Measurements from ENCODE around the gene KLK11.

The KLK11 gene, protein sequence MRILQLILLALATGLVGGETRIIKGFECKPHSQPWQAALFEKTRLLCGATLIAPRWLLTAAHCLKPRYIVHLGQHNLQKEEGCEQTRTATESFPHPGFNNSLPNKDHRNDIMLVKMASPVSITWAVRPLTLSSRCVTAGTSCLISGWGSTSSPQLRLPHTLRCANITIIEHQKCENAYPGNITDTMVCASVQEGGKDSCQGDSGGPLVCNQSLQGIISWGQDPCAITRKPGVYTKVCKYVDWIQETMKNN
- 0 to 0.18 (median 0.11) reads per million in 4 experiments for total RNA-seq

DNA sequence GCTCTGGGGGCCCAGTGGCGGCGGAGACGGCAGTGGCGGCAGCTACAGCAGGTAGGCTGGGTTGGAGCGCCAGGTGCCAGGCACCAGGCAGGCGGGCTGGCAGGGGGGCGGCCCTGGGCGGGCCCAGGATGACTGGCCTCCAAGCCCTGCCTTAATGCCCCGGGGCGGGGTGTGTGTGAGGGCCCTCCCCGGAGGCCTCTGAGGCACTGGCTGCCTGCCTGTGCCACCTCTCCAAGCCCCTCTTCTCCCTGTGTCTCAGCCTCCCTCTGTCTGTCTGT, at the start of gene KLK11:
Gene KLK11 (minus strand): TSS at position 63 of the 278 bp plus-strand sequence. CDS start 985 bp downstream, outside the sequence.
- DNase-seq, result no peak

DNA sequence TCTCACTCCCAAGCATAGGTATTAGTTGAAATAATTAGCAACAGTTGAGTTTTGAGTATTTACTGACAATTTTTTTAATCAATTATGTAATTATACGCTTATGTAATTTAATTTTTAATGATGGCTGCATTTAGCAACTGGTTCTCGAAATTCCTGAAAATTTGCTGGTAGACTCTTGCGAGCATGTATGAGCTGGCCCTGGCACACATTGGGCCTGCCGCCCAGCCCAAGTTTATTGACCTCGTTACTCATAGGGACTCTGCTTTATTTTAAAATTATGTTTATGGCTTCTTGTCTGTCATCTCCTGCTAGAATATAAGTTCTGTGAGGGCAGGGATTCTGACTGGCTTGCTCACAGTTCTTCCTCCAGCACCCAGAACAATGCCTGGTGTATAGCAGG, 49.6 kb upstream of the KLK11 start:
- no peak for DNase-seq

DNA sequence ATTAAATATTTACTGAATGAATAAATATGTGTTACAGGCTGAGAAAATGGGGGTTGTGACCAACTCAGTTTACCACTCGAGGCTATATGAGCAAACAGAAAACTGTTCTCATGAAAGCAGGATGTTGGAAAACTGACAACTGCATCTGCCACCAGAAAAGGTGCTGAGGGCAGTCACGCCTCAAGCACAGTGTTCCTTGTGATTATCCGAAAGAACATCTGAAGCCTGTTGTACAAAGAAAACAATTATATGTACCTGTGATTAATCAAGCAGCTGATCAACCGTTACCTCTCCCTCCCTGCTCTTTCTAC, 44.6 kb upstream of the KLK11 start:
- no peak for DNase-seq

DNA sequence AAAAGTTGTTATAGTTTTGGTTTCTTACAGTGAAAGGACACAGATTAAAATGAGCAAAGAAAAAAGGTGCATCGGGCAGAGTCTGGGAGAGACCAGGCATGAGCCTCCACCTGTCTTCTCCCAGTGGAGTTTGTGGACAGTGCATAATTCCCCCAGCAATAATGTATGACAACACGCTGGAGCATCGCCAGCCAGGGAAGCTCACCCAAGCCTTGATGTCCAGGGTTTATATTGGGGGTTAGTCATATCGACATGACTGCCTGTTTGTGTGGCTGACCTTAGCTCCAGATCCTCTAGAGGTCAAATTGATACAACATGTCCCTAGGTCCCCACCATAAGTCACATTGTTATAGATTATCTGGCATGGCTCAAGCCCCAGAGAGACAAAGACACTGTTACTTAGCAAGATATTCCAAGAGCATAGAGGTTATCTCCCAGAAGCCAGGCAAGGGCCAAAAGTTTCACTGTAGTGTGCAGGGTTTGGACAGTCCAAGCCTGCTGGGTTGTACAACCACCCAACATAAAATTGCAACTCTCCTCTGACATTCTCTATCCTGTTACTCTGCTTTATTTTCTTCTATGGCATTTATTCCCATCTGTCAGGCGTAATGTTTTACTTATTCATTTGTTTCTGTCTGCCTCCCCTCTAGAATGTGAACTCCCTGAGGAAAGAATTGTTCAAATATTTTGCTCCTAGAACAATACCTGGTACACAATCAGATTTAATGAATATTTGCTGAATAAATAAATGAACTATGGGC, 44.1 kb upstream of the KLK11 start:
- no peak for DNase-seq

DNA sequence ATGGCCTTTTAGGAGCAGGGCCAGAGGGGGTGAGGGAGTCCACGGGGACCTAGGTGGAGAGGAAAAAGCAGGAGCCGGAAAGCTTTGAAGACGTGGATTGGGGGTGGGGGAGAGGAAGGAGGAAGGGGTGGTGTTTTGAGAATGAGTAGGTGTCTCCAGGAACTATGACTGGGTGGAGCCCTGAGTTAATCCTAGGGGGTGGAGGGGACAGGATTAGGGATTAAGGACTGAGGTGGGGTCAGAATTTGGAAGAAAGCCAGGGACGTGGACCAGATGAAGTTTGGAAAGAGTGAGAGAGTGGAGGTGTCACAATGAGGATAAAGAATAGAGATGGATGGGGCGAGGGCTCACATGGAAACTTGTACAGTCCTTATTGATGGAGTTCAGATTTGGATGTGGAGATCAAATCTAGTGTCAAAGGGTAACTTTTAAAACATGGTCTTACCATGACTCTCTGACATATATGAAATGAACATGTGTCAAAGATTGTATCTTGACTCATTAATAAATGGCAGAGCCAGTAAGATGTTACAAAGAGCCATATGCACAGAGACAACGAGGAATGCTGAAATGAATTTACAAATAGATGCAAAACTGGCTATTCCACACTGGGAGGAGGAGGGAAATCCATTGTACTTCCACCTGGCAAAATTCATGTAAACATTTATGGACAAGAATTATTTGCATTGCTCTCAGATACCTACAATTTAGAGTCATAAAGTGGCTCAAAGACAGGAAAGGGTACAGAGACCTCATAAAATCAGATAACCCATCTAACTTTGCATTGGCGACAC, 40.2 kb upstream of the KLK11 start:
- DNase-seq, result no peak

DNA sequence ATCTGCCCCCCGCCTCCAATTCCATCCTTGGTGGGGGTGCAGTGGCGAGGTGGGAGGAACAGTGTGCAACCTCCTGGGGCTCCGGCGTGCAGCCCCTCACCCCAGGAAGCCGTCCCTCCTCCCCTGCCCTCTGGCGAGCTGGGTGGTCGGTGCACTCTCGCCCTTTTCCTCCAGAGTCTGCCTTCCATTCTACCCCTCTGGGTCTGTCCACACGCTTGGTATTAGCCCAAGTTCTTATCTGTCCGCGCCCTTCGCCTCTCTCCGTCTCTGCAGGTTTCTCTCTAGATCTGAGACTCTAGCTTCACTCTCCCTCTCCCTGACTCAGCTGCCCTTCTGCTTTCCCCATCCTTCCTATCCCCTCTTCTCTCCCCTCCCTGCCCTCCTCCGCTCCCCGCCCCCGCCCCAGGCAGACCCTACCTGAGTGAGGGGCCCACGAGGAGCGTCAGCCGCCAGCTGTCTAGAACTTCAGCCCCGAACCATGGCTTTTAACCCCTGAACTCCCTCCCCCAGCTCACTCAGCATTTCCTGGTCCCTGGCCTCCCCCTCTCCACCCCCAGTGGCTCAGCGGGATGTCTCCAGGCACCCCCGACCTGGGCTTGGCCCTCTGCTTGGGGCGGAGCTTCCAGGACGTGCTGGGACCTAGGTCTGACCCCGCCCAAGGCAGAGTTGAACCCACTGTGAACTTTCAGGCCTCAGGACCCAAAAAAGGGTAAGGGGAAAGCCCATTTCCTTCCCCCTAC, 39.0 kb upstream of the KLK11 start:
- DNase-seq, result no peak

DNA sequence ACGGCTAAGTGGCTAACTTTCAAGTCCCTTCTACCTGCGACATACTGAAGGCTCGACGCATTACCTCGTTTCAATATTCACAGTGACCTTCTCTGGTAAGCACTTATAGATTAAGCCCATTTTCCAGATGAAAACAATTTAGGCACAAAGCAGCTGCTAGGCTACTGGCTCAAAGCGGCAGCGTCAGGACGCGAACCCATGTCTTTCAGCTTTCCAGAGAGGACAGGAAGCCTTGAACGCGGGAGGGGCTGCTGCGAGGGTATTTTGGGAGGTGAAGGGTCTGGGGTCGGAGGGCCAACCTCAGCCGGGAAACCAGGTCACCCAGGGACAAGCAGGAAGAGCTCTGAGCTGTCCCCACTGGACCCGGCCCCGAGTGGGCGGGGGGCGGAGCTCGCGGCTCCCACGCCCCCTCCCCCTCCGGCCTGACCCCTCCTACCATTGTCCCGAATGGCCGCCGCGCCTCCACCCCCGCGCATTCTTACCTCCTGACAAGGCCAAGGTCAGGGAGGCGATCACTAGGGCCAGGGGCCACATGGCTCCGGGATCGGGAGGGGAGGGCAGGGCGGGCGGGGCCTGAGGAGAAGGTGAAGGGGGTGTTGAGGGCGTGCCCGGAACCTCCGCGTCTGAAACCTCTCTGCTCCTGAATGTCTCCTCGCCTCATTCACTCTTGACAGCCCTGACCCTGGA, 38.3 kb upstream of the KLK11 start, which contains the start of gene KLK13:
Gene KLK13 (minus strand): TSS at position 559 of the 687 bp plus-strand sequence. CDS start 25 bp downstream, at position 534.
- DNase-seq, result no peak

DNA sequence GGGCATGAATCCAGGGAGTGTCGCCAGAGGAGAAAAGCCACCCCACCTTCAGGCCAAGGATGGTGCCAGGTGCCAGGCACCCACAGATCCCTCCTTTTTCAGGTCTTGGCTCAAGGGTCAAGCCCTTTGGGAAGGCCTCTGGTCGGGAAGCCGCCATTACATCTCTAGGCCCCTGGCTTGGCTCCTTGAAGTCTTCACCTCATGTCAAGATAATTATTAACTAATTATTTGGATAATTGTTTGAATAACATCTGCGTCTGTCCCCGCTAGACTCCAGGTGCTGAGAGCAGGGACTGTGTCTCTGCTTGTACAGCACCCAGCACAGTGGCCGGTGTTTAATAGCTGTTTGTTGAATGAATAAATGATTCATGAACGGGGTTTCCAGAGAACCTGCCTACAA, 37.2 kb upstream of the KLK11 start:
- DNase-seq, result no peak

DNA sequence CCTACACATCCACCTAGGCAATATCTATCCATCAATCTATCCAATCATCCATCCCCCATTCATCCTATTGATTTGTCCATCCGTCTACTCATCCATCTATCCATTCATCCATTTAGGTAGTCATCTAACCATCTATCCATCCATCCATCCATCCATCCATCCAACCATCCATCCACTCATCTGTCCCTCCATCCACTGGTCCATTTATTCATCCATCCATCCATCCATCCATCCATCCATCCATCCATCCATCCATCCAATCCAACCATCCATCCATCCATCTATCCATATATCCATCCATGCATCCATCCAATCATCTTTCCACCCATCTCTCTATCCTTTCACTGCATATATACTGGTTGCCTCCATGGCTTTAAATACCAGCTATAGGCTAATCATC, 34.6 kb upstream of the KLK11 start:
- no peak for DNase-seq

DNA sequence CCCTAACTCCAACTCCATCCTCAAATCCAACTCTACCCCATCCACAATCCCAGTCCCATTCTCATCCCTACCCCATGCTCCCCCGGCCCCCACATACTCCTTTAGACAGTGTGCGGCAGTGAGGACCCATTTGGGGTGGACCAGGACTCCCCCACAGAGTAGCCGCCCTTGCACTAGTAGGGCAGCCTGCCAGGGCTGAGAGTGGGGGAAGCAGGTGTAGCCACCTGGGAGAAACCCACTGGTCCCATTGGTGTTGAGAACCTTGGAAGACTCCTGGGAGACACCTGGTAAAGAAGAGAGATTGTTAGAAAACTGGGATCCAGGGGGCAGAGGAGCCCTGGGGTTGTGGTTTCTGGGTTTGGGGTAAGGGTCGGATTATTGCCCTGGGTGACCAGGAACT, 33.9 kb upstream of the KLK11 start:
- DNase-seq, result no peak

DNA sequence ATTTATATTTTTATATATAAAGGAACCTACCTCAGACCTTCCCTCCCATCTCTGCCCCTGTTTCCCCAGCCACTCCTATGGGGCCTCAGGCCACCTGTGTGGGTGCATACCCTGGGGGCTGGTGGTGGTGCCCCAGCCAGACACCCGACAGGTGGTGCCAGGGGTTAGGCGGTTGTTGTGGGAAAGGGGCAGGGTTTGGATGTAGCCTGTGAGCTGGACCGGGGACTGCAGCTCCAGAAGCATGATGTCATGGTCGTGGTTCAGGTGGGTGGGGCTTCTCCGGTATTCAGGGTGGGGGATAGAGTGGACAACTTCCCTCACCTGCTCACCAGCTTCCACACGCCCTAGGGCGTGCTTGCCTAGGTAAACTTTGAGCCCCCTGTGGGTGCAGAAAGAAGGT, 33.3 kb upstream of the KLK11 start:
- no peak for DNase-seq

DNA sequence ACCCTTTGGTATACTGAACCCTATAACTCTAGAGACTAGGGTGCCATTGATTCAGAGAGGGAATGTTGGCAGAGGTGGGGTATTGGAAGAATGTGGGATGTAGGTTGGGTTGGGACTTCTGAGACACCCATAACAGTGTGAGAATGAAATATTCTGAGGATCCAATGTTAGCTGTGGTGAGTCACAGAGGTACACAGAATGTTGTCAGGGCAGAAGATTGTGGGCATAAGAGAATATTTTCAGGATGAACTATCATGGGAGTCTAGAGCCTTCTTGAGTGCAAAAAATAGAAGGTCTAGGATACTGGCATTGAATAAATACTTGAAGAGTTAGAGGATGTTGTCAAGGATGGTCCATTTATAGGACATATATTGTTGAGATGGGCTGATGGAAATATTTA, 29.4 kb upstream of the KLK11 start:
- no peak for DNase-seq

DNA sequence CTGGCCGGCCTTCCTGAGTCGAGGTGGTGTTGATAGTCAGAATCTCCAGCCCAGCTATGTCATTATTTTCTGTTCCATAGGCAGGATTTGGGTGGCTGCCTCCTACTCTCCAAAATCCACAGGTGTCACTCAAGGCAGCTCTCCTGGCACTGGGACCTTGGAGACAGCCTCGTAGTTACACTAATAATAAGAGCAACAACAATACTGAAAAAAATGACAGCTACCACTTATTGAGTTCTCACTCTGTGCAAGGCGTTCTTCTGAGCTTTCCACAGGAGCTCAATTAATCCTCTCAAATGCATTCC, 20.6 kb upstream of the KLK11 start:
- no peak for DNase-seq

DNA sequence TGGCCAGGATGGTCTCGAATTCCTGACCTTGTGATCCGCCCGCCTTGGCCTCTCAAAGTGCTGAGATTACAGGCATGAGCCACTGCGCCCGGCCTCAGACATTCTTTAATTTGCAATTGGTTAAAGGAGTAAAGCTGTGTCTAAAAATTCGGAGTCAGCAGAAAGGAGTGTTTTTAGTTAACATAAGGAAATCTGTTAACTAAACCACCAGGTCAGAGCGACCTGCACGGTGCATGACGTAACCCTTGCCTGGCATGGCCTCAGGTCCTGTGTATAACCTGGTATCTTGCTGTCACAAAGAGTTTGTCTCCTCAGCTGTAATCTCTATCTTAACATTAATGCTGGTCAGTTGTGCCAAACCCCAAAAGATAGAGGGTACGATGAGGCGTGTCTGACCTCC, 17.9 kb upstream of the KLK11 start:
- DNase-seq, result no peak

DNA sequence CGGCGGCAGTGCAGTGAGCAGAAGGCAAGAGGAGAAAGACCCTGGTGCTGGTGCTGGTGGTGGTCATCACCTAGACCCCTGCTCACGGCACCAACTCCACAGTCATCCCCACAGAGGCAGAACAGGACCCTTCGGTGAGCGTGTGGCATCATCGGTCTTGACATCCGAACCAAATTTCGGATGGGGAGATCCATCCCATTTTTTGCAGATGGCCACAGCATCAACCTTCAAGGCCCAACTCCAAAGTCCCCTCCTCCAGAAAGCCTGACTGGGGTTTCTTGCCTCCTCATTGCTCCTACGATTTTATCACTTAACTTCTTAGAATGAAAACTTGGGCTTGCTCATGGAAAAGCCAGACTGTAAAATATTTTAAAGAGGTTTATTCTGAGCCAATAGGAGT, 17.1 kb upstream of the KLK11 start:
- no peak for DNase-seq

DNA sequence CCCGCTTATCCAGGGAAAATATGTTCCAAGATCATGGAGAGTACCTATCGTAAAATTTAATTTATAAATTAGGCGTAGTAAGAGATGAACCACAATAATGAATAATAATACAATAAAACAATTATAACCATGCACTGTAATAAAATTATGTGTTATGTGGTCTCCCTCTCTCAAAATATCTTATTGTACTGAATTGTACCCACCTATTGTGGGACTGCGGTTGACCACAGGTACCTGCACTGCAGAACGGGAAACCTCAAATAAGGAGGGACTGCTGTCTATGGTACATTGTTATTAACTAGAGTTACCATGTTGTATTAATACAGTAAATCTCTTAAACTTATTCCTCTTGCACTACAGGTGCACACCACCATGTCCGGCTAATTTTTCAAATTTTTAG, 13.7 kb upstream of the KLK11 start:
- DNase-seq, result no peak

DNA sequence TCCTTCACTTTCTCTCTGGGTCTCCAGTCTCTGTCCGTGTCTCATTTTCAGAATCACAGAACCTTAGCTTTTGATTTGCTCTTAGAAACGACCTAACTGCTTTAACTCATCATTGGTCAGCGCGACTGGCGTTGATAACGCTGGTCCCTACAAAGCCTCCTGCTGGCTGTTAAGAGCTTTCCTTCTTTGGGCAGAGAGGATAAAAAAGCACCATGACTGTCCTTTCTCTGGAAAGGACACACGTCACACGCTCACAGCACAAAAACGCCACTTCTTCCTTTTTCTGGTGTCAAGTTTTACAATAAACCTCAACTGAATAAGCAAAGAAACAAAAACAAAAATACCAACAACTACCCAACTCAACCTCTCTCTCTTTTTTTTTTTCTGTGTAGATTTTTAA, 10.1 kb upstream of the KLK11 start:
- no peak for DNase-seq

DNA sequence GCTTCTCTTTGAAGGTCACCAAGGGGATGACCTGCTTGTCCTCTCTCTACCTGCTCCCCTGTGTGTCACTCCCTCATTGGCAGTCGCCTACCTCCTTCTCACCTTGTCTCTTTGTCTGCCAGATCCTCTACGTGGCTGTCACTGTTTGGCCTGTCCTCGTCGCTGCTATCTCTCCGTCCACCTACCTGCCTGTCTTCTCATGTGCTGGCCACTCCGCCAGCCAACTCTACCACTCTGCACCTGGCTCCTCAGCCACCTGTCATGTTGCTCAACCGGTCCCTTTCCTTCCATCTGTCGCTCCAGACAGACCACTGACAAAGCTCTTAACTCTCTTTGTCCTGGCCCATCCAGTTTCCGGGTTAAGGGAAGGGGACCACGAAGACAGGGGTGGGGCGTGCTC, 8.3 kb upstream of the KLK11 start, which contains the start of gene KLK12:
Gene KLK12 (minus strand): TSS at position 299 of the 400 bp plus-strand sequence. CDS start 381 bp downstream, outside the sequence.
- no peak for DNase-seq

DNA sequence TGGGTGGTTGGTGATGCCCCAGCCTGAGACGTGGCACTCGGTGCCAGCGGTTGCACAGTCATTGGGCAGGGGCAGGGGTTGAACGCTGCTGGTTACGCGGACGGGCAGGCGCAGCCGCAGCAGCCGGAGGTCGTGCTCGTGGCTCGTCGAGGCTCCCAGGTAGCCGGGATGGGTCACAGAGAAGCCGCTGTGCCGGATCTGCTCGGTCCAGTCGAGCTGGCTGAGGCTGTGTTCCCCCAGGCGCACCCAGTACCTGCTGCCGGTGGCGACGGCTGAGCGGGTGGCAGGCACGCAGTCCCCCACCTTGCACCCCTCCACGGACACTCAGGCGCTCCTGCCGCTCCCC, 5.4 kb upstream of the KLK11 start:
- DNase-seq, result no peak

DNA sequence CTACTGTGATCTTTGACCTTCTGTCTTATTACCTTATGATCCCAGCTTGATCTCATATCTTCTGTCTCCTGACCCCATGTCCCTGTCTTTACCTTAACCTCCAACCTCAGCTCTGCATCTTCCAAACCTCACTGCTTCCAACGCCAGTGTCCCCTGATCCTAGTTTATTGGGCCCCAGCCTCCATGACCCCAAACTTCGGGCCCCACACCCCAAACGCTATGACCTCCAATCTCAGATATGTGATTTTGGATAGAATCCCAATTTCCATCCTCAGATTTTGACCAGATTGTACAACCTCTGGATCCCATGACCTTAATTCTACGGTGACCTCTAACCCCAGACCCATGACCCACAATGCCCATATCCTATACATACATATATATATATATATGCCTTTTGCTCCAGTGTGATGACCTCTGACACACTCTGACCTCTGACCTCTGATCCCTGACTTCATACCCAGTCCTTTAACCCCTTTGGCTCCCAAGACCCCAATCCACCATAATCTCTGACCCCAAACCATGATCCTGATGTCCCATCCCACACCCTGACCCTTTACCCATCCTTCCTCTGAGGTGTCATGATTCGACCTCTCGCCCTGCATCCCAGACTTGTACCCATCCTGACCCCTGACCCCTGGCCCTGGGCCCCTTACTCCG, 4.9 kb upstream of the KLK11 start:
- no peak for DNase-seq

DNA sequence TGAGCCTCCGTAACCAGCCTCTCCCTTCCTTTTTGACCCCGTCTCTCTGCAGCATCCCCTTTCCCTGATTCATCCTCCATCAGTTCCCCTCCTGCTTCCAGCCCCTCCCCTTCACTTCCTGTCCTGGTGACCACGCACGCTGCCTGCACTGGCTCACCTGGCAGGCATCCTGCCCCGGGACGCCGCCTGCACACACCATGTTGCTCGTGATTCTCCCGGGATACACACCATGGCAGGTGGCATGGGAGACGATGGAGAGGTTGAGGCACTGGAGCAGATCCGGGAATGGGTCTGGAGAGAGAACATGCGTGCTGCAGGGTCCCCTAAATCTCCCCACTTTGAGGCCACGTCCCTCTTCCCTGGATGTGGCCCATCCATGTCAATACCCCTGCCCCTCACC, 4.2 kb upstream of the KLK11 start:
- DNase-seq, result no peak

DNA sequence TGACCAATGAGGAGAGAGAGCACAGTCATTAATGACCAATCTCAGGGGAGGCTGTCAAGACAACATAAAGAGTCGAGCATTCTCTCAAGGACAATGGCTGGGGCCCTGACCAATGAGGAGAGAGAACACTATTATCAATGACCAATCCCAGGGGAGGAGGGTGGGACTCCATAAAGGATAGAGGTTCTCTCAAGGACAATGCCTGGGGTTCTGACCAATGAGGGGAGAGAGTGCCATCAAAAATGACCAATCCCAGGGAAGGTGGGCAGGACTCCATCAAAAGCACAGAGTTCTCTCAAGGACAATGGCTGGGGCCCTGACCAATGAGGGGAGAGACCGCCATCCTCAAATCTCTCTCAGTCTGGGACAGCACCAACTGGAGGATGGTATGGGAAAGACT, 3.3 kb upstream of the KLK11 start:
- no peak for DNase-seq
